ENCODE results near the gene CIAPIN1. TPM values are rescaled to one million over a fixed set of nuclear protein-coding genes. Genes with fewer than 3 reads are reported as not detected.

The CIAPIN1 gene
- total and polyA plus RNA-seq, 2 of the 8 experiments (the other 6 are each of a cell fraction or from before 2014, with no cell fraction given), result 76.8 to 83.6 TPM

DNA sequence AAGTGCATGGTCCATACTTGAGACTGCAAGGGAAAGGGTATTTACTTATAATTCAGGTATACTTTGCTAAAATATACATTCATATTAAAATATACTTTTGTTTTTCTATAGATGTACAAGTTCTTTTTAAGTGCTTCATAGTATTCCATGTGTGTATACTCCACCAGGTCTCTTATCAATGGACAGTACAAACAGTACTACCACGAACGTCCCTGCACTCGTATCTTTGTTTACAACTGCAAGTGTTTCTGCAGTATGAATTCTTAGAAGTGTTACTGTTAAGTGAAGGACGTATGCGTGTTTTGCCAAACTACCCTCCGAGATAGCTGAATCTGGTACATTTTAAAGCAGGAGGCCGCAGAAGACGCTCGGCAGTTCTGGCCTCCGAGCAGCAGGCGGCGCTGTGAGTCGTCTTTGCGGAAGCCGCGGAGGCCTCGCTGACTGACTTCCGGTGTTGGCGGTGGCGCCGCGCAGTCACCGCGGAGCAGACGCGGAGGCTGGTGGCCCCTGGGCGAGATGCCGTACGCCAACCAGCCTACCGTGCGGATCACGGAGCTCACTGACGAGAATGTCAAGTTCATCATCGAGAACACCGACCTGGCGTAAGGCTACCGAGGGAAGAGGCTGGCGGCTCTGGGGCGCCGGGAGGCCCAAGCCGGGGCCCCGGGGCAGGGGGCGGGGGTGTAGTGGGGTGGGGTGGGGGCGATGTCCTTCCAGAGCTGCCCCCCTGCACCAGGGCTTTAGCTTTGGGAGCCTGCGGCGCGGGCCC lies 15.2 kb upstream of the CIAPIN1 start, which contains the start of gene POLR2C (continued):
- TF ChIP-seq CHD7 (IDR thresholded peaks at IDR 0.05; ENCODE audit: insufficient replicate concordance, low read length), result no peak
- TF ChIP-seq POLR2AphosphoS5 (IDR thresholded peaks at IDR 0.05; ENCODE audit: low read depth, low read length), result peak; percentile 99
- peak; percentile 91 for TF ChIP-seq RBBP5 (IDR thresholded peaks at IDR 0.05; ENCODE audit: borderline replicate concordance, low read depth, low read length)
- TF ChIP-seq CHD2 (IDR thresholded peaks at IDR 0.05; ENCODE audit: low read length), result peak; percentile 64; the same call in 1 of the 2 replicates
- peak; percentile 84 for TF ChIP-seq SP2 (IDR thresholded peaks at IDR 0.05; ENCODE audit: low read length)
- no peak for TF ChIP-seq JUN (IDR thresholded peaks at IDR 0.05; ENCODE audit: low read depth, low read length)
- TF ChIP-seq TAF1 (IDR thresholded peaks at IDR 0.05; ENCODE audit: low read depth, low read length), result peak; percentile 98
- TF ChIP-seq CTBP2 (IDR thresholded peaks at IDR 0.05; ENCODE audit: borderline replicate concordance, insufficient read depth, insufficient read length, low read length), result no peak
- TF ChIP-seq RAD21 (IDR thresholded peaks at IDR 0.05 in 1 of 2, conservative IDR thresholded peaks at IDR 0.05 in 1 of 2; ENCODE audit: low read depth in 2 of 2, low read length in 2 of 2), result peak; percentile 27 to 55; a peak in 3 of 4 replicates
- 0 out of 2 replicates have a peak, but pooled peaks have one; percentile 28 for TF ChIP-seq KDM5A (IDR thresholded peaks at IDR 0.05; ENCODE audit: low read length)

All from H1 (cell line).